Omental fat pad (tissue), 4 donors: ENCODE data around the gene PLXND1. TPM values are rescaled to one million over a fixed set of nuclear protein-coding genes. Genes with fewer than 3 reads are reported as not detected.

ENCODE experiments used
- ATAC-seq: fragments of 150-250 bp; one replicate; pipeline ENCODE4 v1.9.1; 2016; ENCODE audit warnings: mild to moderate bottlenecking, moderate library complexity; ENCODE audit not compliant: low FRiP score
- DNase-seq: peaks from one replicate; pipeline ENCODE4 v3.0.0-alpha.2; 2019; ENCODE audit warnings: low spot score
- total RNA-seq, 4 donors: library from RNA; depleted of rRNA; stranded (reverse); fragments of >200 nt; gene quantifications; one replicate each; pipeline ENCODE4 v1.1.0, GENCODE V29; 2016
- TF ChIP-seq, protein P1 (sequence below), 3 donors: fragments of 450-650 bp; IDR thresholded peaks; one replicate each; pipeline ENCODE4 v1.5.1; 2016 to 2017; ENCODE audit warnings: antibody characterized with exemption in 3 of 3, mild to moderate bottlenecking in 3 of 3, moderate library complexity in 2 of 3

Gene PLXND1
- total RNA-seq, 4 donors from 2014 or later = 82.7 to 364 (median 170) TPM

DNA sequence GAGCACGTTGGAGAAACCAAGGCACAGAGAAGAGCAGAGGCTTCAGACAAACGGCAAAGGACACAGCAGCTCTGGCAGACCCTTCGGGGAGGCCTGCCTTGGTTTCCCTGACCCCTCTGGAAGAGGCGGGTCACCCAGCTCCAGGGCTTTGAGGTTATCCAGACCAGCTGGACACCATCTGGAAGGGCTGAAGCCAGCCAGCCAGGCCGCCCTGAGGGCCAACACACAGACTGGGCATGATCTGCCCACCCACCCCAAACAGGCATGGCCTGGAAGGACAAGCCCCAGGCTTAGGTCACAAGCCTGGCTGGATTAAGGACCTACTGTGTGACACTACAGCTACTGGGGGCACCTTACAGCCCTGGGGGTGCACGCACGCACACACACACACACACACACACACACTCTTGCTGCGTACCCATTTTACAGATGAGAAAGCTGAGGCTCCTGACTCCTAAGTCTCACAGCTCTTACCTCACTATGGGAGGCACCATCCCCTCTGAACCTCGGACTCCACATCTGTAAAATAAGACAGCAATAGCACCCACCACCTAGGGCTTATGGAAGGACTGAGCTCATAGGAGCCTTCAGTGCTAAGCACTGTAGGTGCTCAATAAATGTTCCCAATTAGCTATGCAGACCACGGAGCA, 10.8 kb downstream of the PLXND1 start:
- TF ChIP-seq, protein P1, sequence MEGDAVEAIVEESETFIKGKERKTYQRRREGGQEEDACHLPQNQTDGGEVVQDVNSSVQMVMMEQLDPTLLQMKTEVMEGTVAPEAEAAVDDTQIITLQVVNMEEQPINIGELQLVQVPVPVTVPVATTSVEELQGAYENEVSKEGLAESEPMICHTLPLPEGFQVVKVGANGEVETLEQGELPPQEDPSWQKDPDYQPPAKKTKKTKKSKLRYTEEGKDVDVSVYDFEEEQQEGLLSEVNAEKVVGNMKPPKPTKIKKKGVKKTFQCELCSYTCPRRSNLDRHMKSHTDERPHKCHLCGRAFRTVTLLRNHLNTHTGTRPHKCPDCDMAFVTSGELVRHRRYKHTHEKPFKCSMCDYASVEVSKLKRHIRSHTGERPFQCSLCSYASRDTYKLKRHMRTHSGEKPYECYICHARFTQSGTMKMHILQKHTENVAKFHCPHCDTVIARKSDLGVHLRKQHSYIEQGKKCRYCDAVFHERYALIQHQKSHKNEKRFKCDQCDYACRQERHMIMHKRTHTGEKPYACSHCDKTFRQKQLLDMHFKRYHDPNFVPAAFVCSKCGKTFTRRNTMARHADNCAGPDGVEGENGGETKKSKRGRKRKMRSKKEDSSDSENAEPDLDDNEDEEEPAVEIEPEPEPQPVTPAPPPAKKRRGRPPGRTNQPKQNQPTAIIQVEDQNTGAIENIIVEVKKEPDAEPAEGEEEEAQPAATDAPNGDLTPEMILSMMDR (IDR thresholded peaks at IDR 0.05) = no peak
- ATAC-seq (no peak), DNase-seq (no peak)

DNA sequence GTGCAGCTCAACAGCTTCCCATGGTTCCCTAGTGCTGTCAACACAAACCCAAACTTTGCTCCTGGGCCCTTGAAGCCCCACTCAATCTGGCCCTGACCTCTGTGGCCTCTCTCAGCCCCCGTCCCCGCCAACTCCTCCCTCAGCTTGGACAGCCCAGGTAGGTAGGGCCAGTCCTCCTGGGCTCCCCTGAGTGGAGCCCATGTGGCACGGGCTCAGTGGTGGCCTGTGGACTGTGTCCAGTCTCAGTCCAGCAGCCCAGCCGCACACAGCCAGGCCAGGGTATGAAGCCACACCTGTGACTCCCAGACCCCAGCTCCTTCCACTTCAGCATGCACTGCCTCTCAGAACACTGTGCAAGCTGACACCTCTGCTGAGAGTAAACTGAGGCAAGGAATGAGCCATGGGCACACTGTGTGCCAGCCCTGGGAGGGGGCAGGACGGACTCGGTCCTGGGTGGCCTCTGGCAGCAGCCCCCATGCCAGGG, 11.5 kb downstream of the PLXND1 start:
- DNase-seq = no peak
- TF ChIP-seq, protein P1 (IDR thresholded peaks at IDR 0.05) = no peak

DNA sequence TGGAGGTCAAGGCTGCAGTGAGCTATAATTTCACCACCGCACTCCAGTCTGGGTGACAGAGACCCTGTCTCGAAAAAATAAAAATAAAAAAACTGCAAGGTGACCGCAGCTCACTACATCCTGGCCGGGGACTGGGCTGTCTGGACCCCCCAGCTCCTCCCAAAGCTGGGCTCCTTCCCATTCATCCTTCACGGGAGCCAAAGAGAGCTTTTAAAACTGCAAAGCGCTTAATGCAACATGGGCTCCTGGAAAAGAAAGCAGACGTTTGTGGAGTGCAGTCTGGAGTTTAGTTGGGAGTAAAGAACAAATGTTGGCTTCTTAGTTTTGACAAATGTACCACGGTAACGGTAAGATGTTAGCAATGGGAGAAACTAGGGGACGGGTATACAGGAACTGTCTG, 12.1 kb downstream of the PLXND1 start:
- no peak for ATAC-seq
- no peak for DNase-seq
- TF ChIP-seq, protein P1 (IDR thresholded peaks at IDR 0.05) = no peak

More for the DNA sequence above, 11.5 kb downstream of the PLXND1 start:
- ATAC-seq = no peak

DNA sequence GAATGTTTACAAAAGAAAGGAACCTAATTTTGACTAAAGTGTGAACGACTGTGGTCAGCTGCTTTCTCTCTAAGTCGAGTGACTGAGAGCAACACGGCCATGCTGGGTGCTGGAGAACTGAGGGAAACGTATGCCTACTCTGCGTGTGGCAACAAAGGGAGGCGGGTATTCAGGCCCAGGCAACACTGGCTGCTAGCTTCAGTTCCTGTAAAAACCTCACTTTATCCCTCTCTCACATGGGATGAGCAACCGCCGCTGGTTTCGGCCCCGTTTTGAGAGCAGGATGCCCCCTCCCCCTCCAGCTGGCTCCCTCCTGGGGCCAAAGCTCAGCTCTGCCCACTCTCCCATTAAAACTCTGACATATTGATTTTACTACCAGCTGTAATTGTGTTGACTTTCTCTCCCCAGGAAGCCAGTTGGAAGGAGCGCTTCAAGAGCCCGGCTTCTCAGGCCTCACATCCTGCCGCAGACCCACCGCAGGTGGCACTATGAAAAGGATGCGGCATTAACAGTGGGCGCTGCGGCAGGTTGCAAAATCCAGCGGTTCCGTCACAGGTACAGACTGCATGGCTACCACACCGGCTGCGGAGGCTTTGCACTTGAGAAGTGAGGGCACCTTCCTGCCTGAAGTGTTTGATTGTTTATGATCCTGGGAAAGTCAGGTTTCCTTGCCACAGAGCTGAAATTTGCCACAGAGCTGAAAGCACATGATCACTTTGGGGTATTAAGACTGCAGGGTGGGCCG, 12.7 kb downstream of the PLXND1 start:
- TF ChIP-seq, protein P1 (IDR thresholded peaks at IDR 0.05) = no peak
- no peak for ATAC-seq
- no peak for DNase-seq

DNA sequence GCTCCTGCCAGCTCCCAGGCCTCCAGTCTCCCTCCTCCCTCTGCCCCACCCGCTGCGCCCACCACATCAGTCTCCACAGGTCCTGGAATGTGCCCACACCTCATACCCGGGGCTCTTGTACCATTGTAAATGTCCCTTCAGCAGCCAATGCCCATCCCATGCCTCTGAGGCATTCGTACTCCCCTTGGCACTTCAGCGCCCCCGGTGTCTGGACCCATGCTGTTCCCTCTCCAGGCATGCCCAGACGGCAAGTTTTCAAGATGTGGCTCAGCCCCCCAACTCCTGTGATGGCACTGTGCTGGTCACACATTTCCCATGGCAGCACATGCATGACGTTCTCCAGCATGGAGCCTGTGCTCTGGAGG, 13.3 kb downstream of the PLXND1 start:
- ATAC-seq = no peak
- no peak for DNase-seq

DNA sequence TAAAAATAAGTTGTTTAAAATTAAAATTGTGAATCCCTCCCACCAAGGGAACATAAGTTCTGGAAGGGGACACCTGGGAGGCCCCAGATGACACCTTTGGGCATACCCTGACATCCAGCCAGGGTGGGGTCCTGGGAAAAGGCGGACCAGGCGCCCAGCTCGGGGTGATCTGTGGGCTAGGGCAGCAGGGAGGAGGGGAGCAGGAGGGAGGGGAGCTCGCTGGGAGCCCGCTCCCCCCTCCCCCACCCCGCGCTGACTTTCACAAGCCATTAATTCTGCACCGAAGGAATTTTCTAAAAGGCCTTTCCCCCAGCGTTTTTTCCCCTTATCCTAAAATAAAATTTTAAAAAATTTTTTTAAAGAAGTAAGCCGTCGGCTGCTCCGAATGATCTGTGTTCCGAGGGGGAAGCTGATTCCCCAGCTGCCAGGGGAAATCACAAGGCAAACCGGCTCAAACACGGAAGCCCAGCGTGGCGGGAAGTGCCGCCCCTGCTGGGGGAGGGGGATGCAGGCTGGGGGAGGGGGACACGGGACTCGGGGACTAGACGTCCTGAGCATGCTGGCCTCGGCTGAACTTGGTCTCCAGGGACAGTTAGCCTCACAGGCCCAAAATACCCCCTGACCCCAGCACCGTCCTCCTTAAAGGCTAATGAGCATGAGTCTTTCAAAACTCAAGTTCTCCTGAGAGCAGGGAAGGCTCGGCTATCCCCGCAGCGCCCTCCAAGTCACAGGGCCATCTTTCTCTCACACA, 13.9 kb downstream of the PLXND1 start:
- ATAC-seq (peak; percentile 29), DNase-seq (no peak)
- TF ChIP-seq, protein P1 (IDR thresholded peaks at IDR 0.05) = no peak

More for the DNA sequence above, 13.3 kb downstream of the PLXND1 start:
- TF ChIP-seq, protein P1 (IDR thresholded peaks at IDR 0.05) = no peak
